Endodermal cell (in vitro differentiated cells): ENCODE measurements around the gene OR2AJ1. TPM values are rescaled to one million over a fixed set of nuclear protein-coding genes. Genes with fewer than 3 reads are reported as not detected.

ENCODE experiments used
- DNase-seq: peaks from one replicate; pipeline ENCODE4 v3.0.0-alpha.2; 2017
- H3K27ac ChIP-seq: 2 replicates; pipeline ENCODE4 v1.5.1; 2013; ENCODE audit warnings: mild to moderate bottlenecking, low read depth, low read length, moderate library complexity
- H3K27me3 ChIP-seq: 2 replicates; pipeline ENCODE4 v1.6.1; 2013; ENCODE audit warnings: mild to moderate bottlenecking, low read length, moderate library complexity; ENCODE audit not compliant: insufficient read depth, control insufficient read depth, poor library complexity, severe bottlenecking
- H3K36me3 ChIP-seq: 2 replicates; pipeline ENCODE4 v1.7.0; 2013; ENCODE audit warnings: mild to moderate bottlenecking, low read length, moderate library complexity; ENCODE audit not compliant: control insufficient read depth, insufficient read depth
- H3K4me1 ChIP-seq: one replicate; pipeline ENCODE4 v1.7.0; 2013; ENCODE audit warnings: low read length; ENCODE audit not compliant: control insufficient read depth, insufficient read depth
- H3K4me3 ChIP-seq: 2 replicates; pipeline ENCODE4 v1.5.1; 2013; ENCODE audit warnings: mild to moderate bottlenecking, low read length, moderate library complexity
- H3K9ac ChIP-seq: 2 replicates; pipeline ENCODE4 v1.6.1; 2013; ENCODE audit warnings: mild to moderate bottlenecking, low read length, moderate library complexity; ENCODE audit not compliant: poor library complexity, severe bottlenecking; ENCODE audit errors: extremely low read depth
- H3K9me3 ChIP-seq: 2 replicates; pipeline ENCODE4 v1.6.1; 2013; ENCODE audit warnings: mild to moderate bottlenecking, low read length, moderate library complexity; ENCODE audit not compliant: control insufficient read depth
- H3K27ac Mint-ChIP-seq: 2 replicates; pipeline ENCODE4 v1.8.0; 2020; ENCODE audit warnings: mixed read lengths
- H3K27me3 Mint-ChIP-seq: 2 replicates; pipeline ENCODE4 v1.8.0; 2021; ENCODE audit warnings: mild to moderate bottlenecking, mixed read lengths; ENCODE audit not compliant: insufficient read depth
- H3K36me3 Mint-ChIP-seq: 2 replicates; pipeline ENCODE4 v1.8.0; 2020; ENCODE audit warnings: low read depth, mixed read lengths
- H3K4me1 Mint-ChIP-seq: 2 replicates; pipeline ENCODE4 v1.8.0; 2020; ENCODE audit warnings: mixed read lengths
- H3K4me3 Mint-ChIP-seq: 2 replicates; pipeline ENCODE4 v1.8.0; 2020; ENCODE audit warnings: mild to moderate bottlenecking, moderate library complexity, mixed read lengths
- H3K9me3 Mint-ChIP-seq: 2 replicates; pipeline ENCODE4 v1.8.0; 2020; ENCODE audit warnings: mild to moderate bottlenecking, mixed read lengths
- CTCF ChIP-seq: fragments of 200-600 bp; sonication (generic); conservative IDR thresholded peaks from 2 replicates; pipeline ENCODE4 v1.5.0; 2021; ENCODE audit warnings: antibody characterized with exemption, mild to moderate bottlenecking
- WGBS, 2 experiments: methylation state at CpG; one replicate each; pipeline versions ENCODE4 v1.1.5 to v1.1.7; 2013; ENCODE audit warnings: missing lambda C conversion rate in 2 of 2, mixed read lengths in 1 of 2; ENCODE audit not compliant: insufficient coverage in 1 of 2, insufficient read length in 1 of 2; 5-methylcytosine and 5-hydroxymethylcytosine counted together
- total RNA-seq, 2 donors: library from RNA; stranded (reverse); fragmentation: NEBNext Ultra II Directional in 1 of 2; extraction: Animal tissue kit (Norgen Biotek cat#: 25700) in 1 of 2; gene quantifications; 2 replicates in 1 of 2; 3 replicates in 1 of 2; pipeline ENCODE4 v1.2.1, GENCODE V29; 2021

The OR2AJ1 gene
- total RNA-seq, 2 donors from 2014 or later, result not detected

- no peak overlapping the region for H3K4me3 Mint-ChIP-seq
- Histone ChIP-seq H3K27me3 (no peaks in the 10 kb centered on the region), H3K36me3 (no peaks in the 10 kb centered on the region), H3K4me1 (no peaks in the 10 kb centered on the region), H3K9ac (no peak overlapping the region), H3K27ac (no peak overlapping the region), H3K9me3 (peaks cover 68% of the 10 kb centered on the region), H3K4me3 (no peak overlapping the region)
- H3K27me3 Mint-ChIP-seq, result no peaks in the 10 kb centered on the region
- H3K36me3 Mint-ChIP-seq, result peaks cover 5% of the 10 kb centered on the region
- no peak overlapping the region for H3K27ac Mint-ChIP-seq
- WGBS, 2 experiments, result 78 to 81% methylated on average over 2 to 5 of the region's 5 CpGs
- no peak for TF ChIP-seq CTCF
- H3K4me1 Mint-ChIP-seq, result no peaks in the 10 kb centered on the region
- peaks cover 81% of the 10 kb centered on the region for H3K9me3 Mint-ChIP-seq
- no peak for DNase-seq
These were observed 15.9 kb upstream of the OR2AJ1 start for GRCh38 chr1:247908766-247909165.

GRCh38 chr1:247913786-247914185 is 10.9 kb upstream of the OR2AJ1 start:
- no peaks in the 10 kb centered on the region for H3K27me3 Mint-ChIP-seq

GRCh38 chr1:247914941-247915662 is 9.6 kb upstream of the OR2AJ1 start:
- H3K27me3 ChIP-seq, result no peaks in the 10 kb centered on the region
- no peak for TF ChIP-seq CTCF
- Mint-ChIP-seq H3K27me3 (no peaks in the 10 kb centered on the region), H3K9me3 (peaks cover 47% of the 10 kb centered on the region), H3K4me3 (no peak overlapping the region), H3K27ac (no peak overlapping the region), H3K4me1 (no peaks in the 10 kb centered on the region), H3K36me3 (no peaks in the 10 kb centered on the region)
- no peak for DNase-seq
- no peaks in the 10 kb centered on the region for H3K4me1 ChIP-seq
- no peaks in the 10 kb centered on the region for H3K36me3 ChIP-seq
- H3K9ac ChIP-seq, result no peak overlapping the region
- no peak overlapping the region for H3K4me3 ChIP-seq
- H3K27ac ChIP-seq, result no peak overlapping the region
- peaks cover 92% of the 10 kb centered on the region for H3K9me3 ChIP-seq
- 52 to 75% methylated on average over 3 to 4 of the region's 4 CpGs for WGBS, 2 experiments

More at GRCh38 chr1:247913786-247914185, 10.9 kb upstream of the OR2AJ1 start:
- H3K4me1 Mint-ChIP-seq, result no peaks in the 10 kb centered on the region
- Histone ChIP-seq H3K4me1 (no peaks in the 10 kb centered on the region), H3K27me3 (no peaks in the 10 kb centered on the region), H3K27ac (no peak overlapping the region), H3K9ac (no peak overlapping the region), H3K4me3 (no peak overlapping the region), H3K9me3 (peaks cover 85% of the 10 kb centered on the region), H3K36me3 (no peaks in the 10 kb centered on the region)
- WGBS, 2 experiments, result 43 to 49% methylated on average over 1 to 2 of the region's 2 CpGs
- no peak overlapping the region for H3K4me3 Mint-ChIP-seq
- H3K9me3 Mint-ChIP-seq, result peaks cover 56% of the 10 kb centered on the region
- DNase-seq, result no peak
- no peak for TF ChIP-seq CTCF
- H3K27ac Mint-ChIP-seq, result no peak overlapping the region
- H3K36me3 Mint-ChIP-seq, result no peaks in the 10 kb centered on the region
